Glomerular visceral epithelial cell (primary cell): ENCODE measurements around the gene THOC6.
A peak's percentile ranks its signal among the peaks of the same experiment; 100 is the strongest.

Experiments used
- DNase-seq: peaks from one replicate; pipeline ENCODE4 v3.0.0-alpha.2; 2016; ENCODE audit errors: extremely low spot score

Gene THOC6

DNA sequence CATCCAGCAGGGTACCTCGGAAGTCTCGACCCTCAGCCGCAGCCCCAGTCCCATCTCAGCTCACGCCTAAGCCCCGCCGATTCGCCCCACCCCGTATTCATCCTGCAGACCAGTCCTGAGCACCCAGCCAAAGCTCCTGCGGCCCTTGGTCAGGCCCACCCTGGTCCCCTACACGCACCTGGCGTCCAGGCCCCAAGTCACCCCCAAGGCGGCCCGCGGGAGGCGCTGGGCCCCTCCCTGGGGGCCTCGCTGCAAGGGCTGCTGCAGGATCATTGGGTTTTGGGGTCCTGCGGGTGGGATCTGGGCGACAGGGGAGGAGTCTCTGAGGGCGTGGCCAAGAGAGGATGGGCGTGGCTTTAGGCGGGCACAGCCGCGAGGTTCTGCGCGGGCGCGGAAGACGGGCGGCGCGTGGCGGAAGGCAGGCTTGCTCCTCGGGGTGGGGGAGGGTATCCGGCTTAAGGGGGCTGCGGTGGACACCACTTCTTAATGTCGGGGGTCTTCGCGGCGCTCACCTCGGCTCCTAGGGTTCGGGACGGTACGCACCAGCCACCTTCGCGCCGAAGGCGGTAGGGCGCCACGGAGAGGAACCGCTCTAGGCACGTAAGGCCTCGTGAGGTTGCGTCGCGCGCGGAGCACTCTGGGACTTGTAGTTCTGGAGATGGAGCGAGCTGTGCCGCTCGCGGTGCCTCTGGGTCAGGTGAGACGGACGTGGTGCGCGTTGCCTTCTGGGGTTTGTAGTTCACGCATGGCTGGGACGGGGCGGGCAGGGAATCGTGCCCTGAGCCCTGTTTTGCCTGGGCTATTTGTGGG lies at the start of gene THOC6, which contains the start of gene HCFC1R1:
TSS of gene THOC6 (plus strand) at position 367 of the 810 bp plus-strand sequence. CDS start at position 659, 292 bp downstream.
TSS of gene HCFC1R1 (minus strand) at position 274 of the 810 bp plus-strand sequence. CDS start at position 273, 1 bp downstream.
- peak; percentile 97 for DNase-seq

DNA sequence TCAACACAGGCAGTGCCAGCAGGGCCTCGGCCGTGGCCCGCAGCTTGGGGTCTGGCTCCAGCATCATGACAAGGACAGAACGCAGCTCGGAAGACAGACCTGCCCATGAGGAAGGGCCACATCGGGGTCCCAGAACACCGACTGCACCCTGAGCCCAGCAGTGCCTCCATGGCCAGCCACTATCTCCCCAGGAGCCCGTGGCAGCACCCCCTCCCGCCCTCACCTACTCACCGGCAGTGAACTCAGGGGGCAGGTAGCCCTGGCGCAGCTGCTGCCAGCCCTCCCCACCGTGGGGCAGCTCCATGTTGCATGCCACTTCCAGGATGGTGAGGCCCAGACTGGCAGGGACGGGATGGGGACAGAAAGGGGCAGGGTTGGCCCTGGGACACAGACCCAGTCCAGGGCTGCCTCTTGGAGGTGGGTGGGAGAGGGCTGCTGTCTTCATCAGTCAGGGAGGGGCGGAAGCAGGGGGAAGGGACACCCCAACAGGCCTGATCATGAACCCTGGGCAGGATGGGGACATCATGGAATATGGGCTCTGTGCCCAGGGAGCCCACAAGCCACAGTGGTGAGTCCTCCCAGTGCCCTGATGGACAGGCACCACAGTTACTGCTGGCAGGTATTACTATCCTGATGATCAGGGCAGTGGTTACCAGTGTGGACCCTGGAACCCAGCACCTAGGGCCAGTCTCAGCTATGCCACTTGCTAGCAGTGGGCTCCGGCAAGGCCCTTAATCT lies 49.3 kb upstream of the THOC6 start:
- no peak for DNase-seq

DNA sequence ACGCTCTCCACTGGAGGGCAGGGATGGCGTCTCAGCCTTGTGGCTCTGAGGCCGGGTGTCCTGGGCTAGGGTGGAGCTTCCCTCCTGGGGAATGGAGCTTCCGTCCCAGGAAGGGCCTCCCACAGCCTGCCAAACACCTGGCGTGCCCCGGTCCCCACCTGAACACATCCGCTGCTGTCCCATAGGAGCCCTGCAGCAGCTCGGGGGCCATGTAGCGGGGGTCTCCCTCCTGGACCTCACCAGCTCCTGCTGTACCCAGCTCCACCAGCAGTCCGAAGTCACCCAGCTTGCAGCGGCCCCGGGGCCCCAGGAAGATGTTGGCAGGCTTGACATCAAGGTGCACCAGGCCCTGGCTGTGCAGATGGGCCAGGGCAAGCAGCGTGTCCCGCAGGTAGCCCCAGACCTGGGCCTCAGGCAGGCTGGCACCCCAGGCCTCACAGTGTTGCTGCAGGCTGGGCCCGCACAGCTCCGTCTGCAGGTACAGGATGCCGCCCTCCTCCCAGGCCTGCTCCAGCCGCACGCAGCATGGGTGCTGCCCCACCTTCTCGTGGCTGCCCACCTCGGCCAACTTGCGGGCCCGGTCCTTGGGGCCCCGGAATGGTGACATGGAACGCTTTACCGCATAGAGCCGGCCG lies 48.6 kb upstream of the THOC6 start:
- DNase-seq, result no peak

DNA sequence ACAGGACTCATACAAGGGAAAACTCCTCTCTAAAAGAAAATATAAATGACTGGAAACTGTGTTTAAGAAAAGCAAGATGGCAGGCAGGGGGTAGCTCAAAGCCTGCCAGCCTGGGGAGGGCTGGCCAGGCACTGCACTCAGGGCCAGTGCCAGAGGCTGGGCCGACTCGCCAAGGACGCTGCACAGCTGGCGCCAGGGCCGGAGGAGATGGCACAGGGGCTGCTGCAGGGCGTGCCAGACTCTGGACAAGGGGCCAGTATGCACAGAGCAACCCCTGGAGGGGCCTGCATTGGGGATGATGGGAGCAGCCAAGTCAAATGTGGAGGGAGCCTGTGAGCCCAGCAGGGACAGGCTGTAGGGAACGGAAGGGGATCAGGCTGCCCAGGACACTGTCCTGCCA lies 47.6 kb upstream of the THOC6 start:
- no peak for DNase-seq

DNA sequence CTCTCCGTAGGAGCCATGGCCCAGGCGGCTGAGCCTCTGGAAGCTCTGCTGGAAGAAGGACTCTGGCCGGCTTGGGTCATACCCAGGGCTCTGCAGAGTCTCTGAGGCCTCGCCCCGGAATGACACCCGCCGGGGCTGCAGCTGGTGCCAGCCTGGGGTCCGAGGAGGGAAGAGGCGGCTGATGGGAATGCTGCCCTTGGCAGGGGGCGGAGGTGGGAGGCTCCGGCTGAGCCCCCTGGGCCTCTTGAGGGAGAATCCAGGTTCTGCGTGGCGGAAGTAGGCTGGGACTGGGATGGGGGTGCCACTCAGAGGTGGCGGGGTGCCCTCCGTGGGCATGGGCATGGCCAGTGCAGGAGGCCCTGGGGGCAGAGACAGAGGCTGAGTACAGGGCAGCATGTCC lies 47.2 kb upstream of the THOC6 start:
- no peak for DNase-seq

DNA sequence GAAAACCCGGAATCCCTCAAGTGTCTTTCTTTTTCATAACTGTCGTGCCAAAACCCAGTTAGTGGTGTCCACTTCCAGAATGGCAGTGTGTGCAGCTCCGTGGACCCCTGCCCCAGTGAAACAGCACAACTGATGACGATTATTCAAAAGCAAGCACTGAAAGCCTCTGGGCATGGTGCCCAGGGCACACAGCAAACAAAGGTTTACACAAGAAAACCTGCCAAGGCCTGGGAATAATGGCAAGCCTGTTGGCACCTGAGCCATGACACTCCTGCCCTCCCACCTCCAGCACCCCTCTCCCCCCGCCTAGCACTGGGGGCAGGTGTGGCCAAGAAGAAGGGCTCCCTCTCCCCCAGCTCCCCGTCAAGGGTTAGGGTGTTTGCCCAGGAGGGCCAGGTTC lies 46.4 kb upstream of the THOC6 start:
- DNase-seq, result no peak

DNA sequence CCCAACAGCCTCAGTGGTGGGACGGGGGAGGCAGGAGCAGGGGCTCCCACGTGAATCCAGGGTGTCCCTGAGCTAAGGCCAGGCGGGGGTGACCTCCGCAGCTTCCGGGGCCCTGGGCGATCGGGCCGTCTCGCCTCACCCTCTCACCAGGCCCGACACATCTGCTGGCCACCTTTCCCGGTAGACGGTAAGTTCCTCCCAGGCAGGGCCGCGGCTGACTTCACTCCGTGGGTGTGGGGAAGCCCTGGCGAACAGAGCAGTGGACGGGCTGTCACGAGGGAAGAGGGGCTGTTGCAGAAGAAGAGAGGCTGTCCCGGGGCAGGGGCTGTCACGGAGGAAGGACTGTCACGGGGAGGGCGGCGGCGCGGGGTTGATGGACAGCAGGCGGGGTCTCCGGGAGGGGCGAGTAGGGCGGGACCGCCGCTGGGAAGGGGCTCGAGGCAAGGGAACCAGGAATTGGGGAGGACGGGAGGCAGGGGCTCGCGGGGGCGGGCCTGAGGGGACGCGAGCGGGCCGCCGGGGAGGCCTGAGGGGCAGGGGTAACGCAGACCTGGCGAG lies 44.1 kb upstream of the THOC6 start:
- peak; percentile 30 for DNase-seq

DNA sequence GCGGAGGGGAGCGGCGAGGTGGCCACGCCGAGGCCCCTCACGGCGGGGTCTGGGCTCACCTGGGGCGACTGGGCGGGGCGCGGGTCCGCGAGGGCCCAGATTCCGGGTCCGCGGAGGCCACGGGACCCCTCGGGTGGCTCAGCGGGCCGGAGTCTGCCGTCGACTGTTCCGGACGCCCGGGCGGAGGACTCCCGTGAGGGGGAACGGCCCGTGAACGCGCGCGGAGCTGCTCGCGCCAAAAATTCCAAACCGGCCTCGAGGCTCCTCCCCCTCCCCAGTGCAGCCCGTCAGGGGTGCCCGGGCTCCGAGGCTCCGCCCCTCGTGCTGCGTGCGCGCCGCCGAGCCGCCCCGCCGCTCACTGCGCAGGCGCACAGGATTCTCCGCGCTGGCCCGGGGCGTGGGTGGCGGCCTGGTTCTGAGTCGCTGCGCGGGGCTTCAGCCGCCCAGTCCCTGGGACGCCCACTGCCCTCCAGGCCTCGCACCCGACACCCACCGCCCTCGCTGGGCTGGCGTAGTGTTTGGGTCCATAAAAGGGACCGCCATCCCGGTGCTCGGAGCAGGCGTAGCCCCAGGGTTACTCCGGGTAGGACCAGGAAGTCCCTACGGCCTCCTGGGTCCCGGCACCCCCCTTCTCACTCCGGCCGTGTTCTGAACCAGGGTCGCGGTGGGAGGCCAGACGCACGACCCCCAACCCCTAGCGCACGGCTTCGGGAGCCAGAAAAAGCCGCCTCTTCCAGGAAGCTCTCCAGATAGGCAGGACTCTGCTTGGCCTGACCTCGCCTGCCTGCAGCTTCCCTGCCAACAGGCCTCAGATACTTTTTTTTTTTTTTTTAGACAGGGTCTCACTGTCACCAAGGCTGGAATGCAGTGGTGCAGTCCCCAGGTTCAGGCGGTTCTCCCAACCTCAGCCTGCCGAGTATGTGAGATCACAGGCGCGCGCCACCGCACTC lies 43.3 kb upstream of the THOC6 start, which contains the start of gene PKMYT1:
TSS of gene PKMYT1 (minus strand) at position 220 of the 950 bp plus-strand sequence. CDS start 789 bp downstream, outside the sequence.
- DNase-seq, result peak; percentile 90

DNA sequence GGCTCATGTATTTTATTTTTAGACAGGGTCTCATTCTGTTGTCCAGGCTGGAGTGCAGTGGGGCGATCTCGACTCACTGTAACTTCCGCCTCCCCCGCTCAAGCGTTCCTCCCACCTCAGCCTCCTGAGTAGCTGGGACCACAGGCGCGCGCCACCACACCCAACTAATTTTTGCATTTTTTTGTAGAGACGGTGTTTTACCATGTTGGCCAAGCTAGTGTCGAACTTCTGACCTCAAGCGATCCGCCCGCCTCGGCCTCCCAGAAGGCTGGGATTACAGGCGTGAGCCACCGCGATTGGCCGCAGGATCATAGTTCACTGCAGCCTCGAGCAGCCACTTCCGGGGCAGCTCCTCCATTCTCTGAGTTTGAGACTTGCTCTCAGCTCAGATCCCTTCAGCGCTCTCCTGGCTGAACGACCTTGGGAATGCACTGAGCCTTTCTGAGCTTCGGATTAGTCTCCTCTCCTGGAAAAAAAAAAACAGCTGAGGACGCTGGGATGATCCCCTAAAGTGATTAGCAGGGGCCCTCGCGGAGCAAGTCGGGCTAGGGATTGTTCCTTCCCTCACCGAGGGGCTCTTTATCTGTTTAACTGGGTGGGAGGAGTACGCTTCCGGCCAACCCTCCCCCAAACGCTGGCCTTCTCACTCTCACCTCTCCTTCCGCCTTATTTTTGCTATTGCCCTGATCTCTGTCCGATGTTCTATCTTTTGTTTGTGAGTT lies 42.5 kb upstream of the THOC6 start:
- DNase-seq, result no peak

DNA sequence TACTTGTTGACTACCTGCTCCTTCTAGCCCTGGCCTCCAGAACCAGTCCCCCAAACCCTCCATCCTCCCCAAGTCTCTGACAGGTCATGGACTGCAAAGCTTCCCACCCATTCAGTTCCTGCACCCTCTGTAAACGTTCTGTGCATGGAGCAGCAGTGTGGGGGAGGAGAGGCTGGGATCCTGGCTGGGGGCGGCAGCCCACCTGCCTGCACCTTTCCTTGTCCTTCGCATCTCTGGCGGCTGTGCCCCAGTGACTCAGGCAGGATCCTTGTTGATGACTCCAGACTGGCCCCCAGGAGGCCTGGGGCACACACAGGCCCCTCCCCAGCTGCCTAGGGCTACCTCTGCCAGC lies 42.0 kb upstream of the THOC6 start:
- DNase-seq, result no peak

DNA sequence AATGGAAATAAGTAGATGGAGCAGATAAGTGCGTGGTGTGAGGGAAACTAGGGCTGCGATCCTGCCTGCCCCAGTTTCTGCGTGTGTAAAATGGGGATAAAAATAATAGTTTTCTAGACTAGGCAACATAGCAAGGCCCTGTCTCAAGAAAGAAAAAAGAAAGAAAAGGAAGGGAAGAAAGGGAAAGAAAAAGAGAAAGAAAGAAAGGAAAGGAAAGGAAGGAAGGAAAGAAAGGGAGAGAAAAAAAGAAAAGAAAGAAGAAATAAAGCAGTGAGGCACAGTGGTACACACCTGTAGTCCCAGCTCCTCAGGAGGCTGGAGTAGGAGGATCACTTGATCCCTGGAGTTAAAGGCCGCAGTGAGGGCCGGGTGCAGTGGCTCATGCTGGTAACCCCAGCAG lies 41.4 kb upstream of the THOC6 start:
- no peak for DNase-seq

DNA sequence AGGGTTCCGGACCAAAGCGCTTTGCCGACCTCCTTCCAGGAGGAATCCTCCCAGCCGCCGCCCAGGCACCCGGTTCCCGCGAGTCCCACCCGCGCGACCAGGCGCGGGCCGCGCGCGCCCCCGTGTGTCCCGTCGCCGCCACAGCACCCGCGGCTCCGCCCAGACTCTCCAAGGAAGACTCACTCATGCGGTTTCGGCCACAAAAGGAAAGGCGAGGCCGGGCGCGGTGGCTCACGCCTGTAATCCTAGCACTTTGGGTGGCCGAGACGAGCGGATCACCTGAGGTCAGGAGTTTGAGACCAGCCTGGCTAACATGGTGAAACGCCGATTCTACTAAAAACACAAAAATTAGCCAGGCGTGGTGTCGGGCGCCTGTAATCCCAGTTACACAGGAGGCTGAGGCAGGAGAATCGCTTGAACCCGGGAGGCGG lies 40.1 kb upstream of the THOC6 start:
- peak; percentile 85 for DNase-seq

DNA sequence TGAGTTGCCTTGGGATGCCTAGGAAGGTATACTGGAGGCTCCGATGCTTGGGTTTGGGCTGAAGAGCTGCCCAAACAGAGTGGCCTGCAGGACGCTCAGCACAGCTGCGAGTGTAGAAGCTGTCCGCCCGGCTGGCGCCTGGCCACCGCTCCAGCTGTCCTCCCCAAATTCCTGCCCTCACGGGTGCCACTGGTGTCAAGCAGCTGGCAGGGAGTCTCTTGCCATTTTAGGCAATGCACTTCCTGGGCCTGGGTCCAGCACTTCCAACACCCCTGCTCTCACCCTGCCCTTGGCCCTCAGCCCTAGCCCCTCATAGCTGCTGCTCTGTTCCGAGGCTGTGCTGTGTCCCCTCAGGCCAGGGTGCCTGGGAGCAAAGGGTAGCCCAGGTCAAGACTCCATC lies 38.4 kb upstream of the THOC6 start:
- DNase-seq, result no peak

DNA sequence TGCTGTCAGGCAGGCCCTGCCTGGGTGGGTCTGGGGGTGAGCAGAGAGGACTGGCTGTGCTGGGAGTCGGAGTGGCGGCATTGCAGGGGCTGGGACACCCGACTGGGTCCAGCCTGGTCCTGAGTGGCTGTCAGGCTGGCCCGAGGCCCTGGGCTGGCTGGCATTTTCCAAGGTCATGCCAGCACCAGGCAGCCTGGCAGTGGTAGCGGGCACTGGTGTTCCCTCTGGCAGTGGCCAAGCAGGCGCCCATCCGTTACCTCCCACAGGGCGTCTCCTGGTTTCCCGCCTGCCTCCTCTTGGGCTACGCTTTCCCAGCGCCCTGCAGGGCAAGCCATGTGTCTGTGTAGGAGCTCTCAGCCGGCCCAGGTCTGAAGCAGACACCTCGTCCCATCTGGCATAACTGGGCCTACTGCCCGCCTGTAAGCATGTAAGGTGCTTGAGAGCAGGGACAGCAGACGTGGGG lies 37.9 kb upstream of the THOC6 start:
- DNase-seq, result no peak

DNA sequence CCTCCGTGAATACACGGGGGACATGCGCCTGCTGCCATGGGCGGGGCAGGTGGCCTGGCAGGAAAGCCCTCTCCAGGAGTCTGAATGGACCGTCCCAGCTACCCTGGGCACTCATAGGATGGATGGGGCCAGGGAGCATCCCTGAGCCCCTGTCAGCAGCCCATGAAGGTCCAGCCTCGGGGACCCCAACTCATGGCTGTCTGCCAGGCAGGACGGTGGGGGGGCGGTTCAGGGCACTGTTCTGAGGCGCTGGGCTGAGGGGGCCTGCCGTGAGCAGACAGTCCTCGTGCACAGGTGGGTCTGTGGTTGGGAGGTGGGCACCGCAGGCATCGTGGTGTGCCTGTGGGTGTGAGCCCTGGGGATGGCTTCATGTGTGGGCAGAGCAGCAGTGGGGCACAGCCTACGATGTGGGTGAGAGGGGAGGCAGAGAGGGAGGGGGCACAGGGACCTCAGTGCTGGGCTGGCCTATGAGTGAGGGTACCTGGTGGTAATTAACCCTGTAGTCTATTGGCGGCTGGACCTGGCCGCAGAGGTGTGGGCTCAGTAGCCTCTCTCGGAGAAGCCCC lies 37.1 kb upstream of the THOC6 start:
- no peak for DNase-seq

DNA sequence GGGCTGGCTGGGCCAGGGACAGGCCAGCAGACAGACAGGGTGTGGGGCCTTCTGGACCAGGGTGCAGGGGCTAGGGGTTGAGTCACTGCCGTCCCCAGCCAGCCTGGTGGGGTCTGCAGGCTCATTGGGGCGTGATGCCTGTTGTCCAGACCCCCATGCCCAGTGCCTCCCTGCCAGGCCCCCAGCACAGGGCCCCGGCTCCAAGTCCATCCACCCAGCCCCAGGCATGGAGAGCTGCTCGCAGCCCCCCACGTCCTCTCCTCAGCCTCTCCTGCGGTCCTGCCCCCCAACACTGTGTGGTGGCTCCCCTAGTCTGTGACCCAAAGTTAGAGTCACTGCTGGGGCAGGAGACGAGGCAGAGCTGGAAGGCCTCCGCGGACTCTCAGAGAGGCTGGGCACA lies 36.5 kb upstream of the THOC6 start:
- no peak for DNase-seq

DNA sequence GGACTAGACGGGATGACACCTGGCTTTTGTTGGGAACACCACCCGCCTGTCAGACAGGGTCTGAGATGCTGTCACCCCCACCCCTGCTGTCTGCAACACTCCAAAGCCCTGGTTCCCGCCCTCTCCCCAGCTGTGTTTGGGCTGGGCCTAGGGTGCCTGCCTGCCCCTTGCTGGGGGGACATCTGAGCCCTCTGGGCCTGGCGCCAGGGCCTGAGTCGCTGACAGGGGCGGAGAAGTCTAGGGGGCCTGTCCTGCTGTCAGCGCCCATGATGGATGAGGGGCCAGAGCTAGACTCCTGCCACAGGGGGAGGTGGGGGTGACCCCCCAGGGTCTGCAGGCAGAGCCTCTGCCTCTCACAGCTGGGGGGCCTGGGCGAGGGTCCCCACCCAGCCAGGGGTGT lies 36.0 kb upstream of the THOC6 start:
- peak; percentile 42 for DNase-seq

DNA sequence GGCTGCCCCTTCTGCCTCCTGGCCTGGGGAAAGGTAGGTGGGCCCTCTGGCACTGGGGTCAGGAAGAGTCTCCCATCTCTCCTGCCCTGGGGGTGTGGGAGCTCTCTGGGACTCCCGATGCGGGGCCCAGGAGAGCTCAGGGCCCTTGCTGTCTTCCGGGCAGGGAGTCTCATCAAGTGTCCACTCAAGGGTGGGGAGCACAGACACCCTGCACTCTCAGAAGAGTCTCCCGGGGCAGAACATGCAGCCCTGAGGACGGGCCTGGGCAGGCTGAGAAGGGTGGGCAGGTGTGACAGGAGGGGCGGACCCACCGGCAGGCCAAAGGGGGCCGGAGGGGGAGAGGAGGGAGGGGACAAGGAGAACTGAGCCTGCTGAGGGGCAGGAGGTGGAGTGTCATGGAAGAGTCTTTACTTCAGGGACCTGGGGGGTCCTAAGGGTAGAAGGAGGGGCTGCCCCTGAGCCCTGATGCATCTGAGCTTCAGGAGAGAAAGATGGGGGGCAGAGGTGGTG lies 35.2 kb upstream of the THOC6 start:
- no peak for DNase-seq

DNA sequence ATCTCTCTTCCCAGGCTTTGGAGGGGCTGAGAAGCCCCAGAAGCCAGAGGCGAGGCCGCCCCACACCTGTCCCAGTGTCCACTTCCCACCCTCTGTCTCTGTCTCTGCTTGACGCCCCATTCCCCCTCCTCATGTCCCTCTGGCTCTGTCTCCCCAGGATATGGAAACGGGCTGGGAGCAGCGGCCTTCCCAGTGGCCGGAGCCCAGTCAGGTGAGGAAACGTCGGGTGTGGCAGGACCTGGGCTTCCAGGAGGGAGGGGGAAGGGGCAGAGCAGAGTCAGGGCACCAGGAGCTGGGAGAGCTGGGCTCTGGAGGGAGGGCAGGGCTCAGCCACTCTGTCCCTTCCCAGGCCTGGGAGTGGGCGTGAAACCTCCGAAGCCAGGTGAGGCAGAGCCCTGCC lies 32.9 kb upstream of the THOC6 start:
- no peak for DNase-seq
